Measurements from ENCODE around the gene DYNC1H1. TPM values are rescaled to one million over a fixed set of nuclear protein-coding genes. Genes with fewer than 3 reads are reported as not detected.

The DYNC1H1 gene
- total and polyA plus RNA-seq, 2 of the 13 experiments (the other 11 are each of a cell fraction or from before 2014, with no cell fraction given): 74.4 to 239 TPM

GRCh38 chr14:102015771-102016170 lies 51.4 kb downstream of the DYNC1H1 start:
- FAIRE-seq: no peak
- TF ChIP-seq KMT2A (CRISPR knock-in tag; IDR thresholded peaks at IDR 0.05): no peak
- no peak for TF ChIP-seq HNRNPH1 (optimal IDR thresholded peaks at IDR 0.05; ENCODE audit: low read depth, low read length)
- no peak for TF ChIP-seq HBP1 (CRISPR knock-in tag; IDR thresholded peaks at IDR 0.05; ENCODE audit: low read depth)
- no peak for TF ChIP-seq PAWR (CRISPR knock-in tag; IDR thresholded peaks at IDR 0.05; ENCODE audit: borderline replicate concordance)
- BruUV-seq (replicated peaks): no TSS peak
- no peak overlapping the region for H2AFZ ChIP-seq (ENCODE audit: low read length)
- DNase-seq (ENCODE audit: low spot score): no peak
- no peaks in the 10 kb centered on the region for H3K4me1 ChIP-seq (ENCODE audit: insufficient read depth, low read length)
- no peaks in the 10 kb centered on the region for H3K27me3 ChIP-seq (ENCODE audit: control insufficient read depth in 1 of 2, insufficient read depth in 2 of 2, low read length in 2 of 2)
- no peaks in the 10 kb centered on the region for H4K20me1 ChIP-seq (ENCODE audit: insufficient read depth, low read length)
- H3K36me3 ChIP-seq (replicated peaks in 1 of 2; ENCODE audit: control insufficient read depth in 1 of 2, insufficient read depth in 2 of 2, low read length in 2 of 2): peaks cover 48 to 94% of the 10 kb centered on the region in 2 experiments
- no peaks in the 10 kb centered on the region for H3K9me3 ChIP-seq (ENCODE audit: low read length)
- no peaks in the 10 kb centered on the region for H3K79me2 ChIP-seq (ENCODE audit: insufficient read depth, low read length)
- H3K4me3 ChIP-seq (replicated peaks in 1 of 3; ENCODE audit: insufficient read depth in 1 of 3, low read depth in 2 of 3, low read length in 3 of 3): no peak overlapping the region
- ATAC-seq: no peak
- H3K4me2 ChIP-seq (ENCODE audit: low read depth, low read length): no peak overlapping the region
- no peak overlapping the region for H3K27ac ChIP-seq (ENCODE audit: extremely low read length, insufficient read depth, low read length)
- intact Hi-C loops (cut with micrococcal nuclease; ENCODE audit: unreplicated experiment): no loop called here
- POLR2A ChIA-PET: no interaction called here
- in situ Hi-C loops (cut with HindIII; ENCODE audit: extremely low pct_ligation_motif_present, low pct_unique_long_range_greater_than_20kb): no loop called here
- CTCF ChIA-PET (ENCODE audit: low intra/inter-chr PET ratio, low total read pairs): no interaction called here
- H3K9ac ChIP-seq (ENCODE audit: insufficient read depth, low read depth, low read length): no peak overlapping the region
- 98% methylated on average over 17 of the region's 19 CpGs for WGBS (ENCODE audit: low lambda C conversion rate)

- no peak overlapping the region for H3K9ac ChIP-seq (ENCODE audit: insufficient read depth, low read depth, low read length)
- H2AFZ ChIP-seq (ENCODE audit: low read length): no peak overlapping the region
- ChIA-PET CTCF (ENCODE audit: low intra/inter-chr PET ratio, low total read pairs) (no interaction called here), POLR2A (no interaction called here)
- no peak overlapping the region for H3K27ac ChIP-seq (ENCODE audit: extremely low read length, insufficient read depth, low read length)
- no peaks in the 10 kb centered on the region for H3K4me1 ChIP-seq (ENCODE audit: insufficient read depth, low read length)
- no peaks in the 10 kb centered on the region for H3K9me3 ChIP-seq (ENCODE audit: low read length)
- TF ChIP-seq AGO2 (optimal IDR thresholded peaks at IDR 0.05; ENCODE audit: low read depth, low read length) (peak; percentile 39), ETS1 (CRISPR knock-in tag; IDR thresholded peaks at IDR 0.05) (no peak), TAF1 (CRISPR knock-in tag; IDR thresholded peaks at IDR 0.05) (no peak), THAP7 (CRISPR knock-in tag; IDR thresholded peaks at IDR 0.05) (no peak), RORA (CRISPR knock-in tag; IDR thresholded peaks at IDR 0.05) (no peak)
- no peaks in the 10 kb centered on the region for H3K27me3 ChIP-seq (ENCODE audit: control insufficient read depth in 1 of 2, insufficient read depth in 2 of 2, low read length in 2 of 2)
- intact Hi-C loops (cut with micrococcal nuclease; ENCODE audit: unreplicated experiment): no loop called here
- WGBS (ENCODE audit: low lambda C conversion rate): 98% methylated on average over 16 of the region's 21 CpGs
- H3K4me2 ChIP-seq (ENCODE audit: low read depth, low read length): no peak overlapping the region
- H3K4me3 ChIP-seq (replicated peaks in 1 of 3; ENCODE audit: insufficient read depth in 1 of 3, low read depth in 2 of 3, low read length in 3 of 3): no peak overlapping the region
- no peaks in the 10 kb centered on the region for H4K20me1 ChIP-seq (ENCODE audit: insufficient read depth, low read length)
- in situ Hi-C loops (cut with HindIII; ENCODE audit: extremely low pct_ligation_motif_present, low pct_unique_long_range_greater_than_20kb): no loop called here
- ATAC-seq (no peak), DNase-seq (ENCODE audit: low spot score) (no peak), FAIRE-seq (no peak)
- no peaks in the 10 kb centered on the region for H3K79me2 ChIP-seq (ENCODE audit: insufficient read depth, low read length)
- TSS peak; percentile 33 for BruUV-seq (replicated peaks)
- peaks cover 45 to 93% of the 10 kb centered on the region in 2 experiments for H3K36me3 ChIP-seq (replicated peaks in 1 of 2; ENCODE audit: control insufficient read depth in 1 of 2, insufficient read depth in 2 of 2, low read length in 2 of 2)
Measured at GRCh38 chr14:102016420-102017090, 52.2 kb downstream of the DYNC1H1 start.
